WTC11 (cell line): ENCODE results near the gene GSX2. TPM values are rescaled to one million over a fixed set of nuclear protein-coding genes. Genes with fewer than 3 reads are reported as not detected.

Source experiments
- ATAC-seq: fragments of 200-7000 bp; cut with Tn5 transposase; 2 replicates; pipeline ENCODE4 v1.10.0; 2021; ENCODE audit warnings: mild to moderate bottlenecking, moderate library complexity
- CTCF ChIA-PET: fragments of 300-600 bp; sonication (Branson Sonifier 250); formaldehyde crosslinking; loops from one replicate; lab custom pipeline; 2021; ENCODE audit warnings: antibody characterized with exemption; lab: Charles Lee
- POLR2A ChIA-PET: fragments of 350-600 bp; sonication (Branson Sonifier 250); formaldehyde crosslinking; loops from one replicate; lab custom pipeline; 2021; ENCODE audit warnings: antibody characterized with exemption; lab: Charles Lee
- DNase-seq: peaks from one replicate; pipeline ENCODE4 v3.0.0; 2021; ENCODE audit warnings: low spot score
- H3K27ac Mint-ChIP-seq: 2 replicates; pipeline ENCODE4 v1.8.0; 2021; ENCODE audit warnings: mixed read lengths
- H3K27me3 Mint-ChIP-seq: 2 replicates; pipeline ENCODE4 v1.8.0; 2021; ENCODE audit warnings: low read depth, mild to moderate bottlenecking, moderate library complexity, mixed read lengths
- H3K36me3 Mint-ChIP-seq: 2 replicates; pipeline ENCODE4 v1.8.0; 2021; ENCODE audit warnings: mixed read lengths
- H3K4me1 Mint-ChIP-seq: 2 replicates; pipeline ENCODE4 v1.8.0; 2022; ENCODE audit warnings: mixed read lengths
- H3K4me3 Mint-ChIP-seq: 2 replicates; pipeline ENCODE4 v1.8.0; 2021; ENCODE audit warnings: mild to moderate bottlenecking, moderate library complexity, mixed read lengths
- H3K9me3 Mint-ChIP-seq: 2 replicates; pipeline ENCODE4 v1.8.0; 2021; ENCODE audit warnings: mixed read lengths
- CBFB ChIP-seq: sonication (generic); formaldehyde crosslinking; IDR thresholded peaks from 2 replicates; pipeline ENCODE4 v1.8.1; 2022; ENCODE audit warnings: mild to moderate bottlenecking, low read depth, missing genetic modification reagents
- ESRRA ChIP-seq: sonication (generic); formaldehyde crosslinking; IDR thresholded peaks from 2 replicates; pipeline ENCODE4 v1.8.1; 2022; ENCODE audit warnings: mild to moderate bottlenecking, missing genetic modification reagents, borderline replicate concordance
- GABPB1 ChIP-seq: sonication (generic); formaldehyde crosslinking; IDR thresholded peaks from 2 replicates; pipeline ENCODE4 v1.8.1; 2023; ENCODE audit warnings: mild to moderate bottlenecking, missing genetic modification reagents
- JAZF1 ChIP-seq: fragments of 250-450 bp; sonication (Bioruptor Pico); IDR thresholded peaks from 2 replicates; pipeline ENCODE4 v1.9.0; 2021; ENCODE audit warnings: moderate library complexity, mild to moderate bottlenecking, inconsistent platforms
- NFE2L1 ChIP-seq: sonication (generic); formaldehyde crosslinking; IDR thresholded peaks from 2 replicates; pipeline ENCODE4 v1.8.1; 2023; ENCODE audit warnings: missing genetic modification reagents
- NFYB ChIP-seq: sonication (generic); formaldehyde crosslinking; conservative IDR thresholded peaks from 2 replicates; pipeline ENCODE4 v1.8.0; 2022; ENCODE audit warnings: low read depth, missing genetic modification reagents
- NR1H2 ChIP-seq: sonication (generic); formaldehyde crosslinking; IDR thresholded peaks from 2 replicates; pipeline ENCODE4 v1.9.0; 2021; ENCODE audit warnings: mild to moderate bottlenecking, moderate library complexity, missing genetic modification reagents
- RORB ChIP-seq: fragments of 250-450 bp; sonication (Bioruptor Pico); IDR thresholded peaks from 2 replicates; pipeline ENCODE4 v1.9.0; 2021; ENCODE audit warnings: mild to moderate bottlenecking
- SMAD4 ChIP-seq: sonication (generic); formaldehyde crosslinking; IDR thresholded peaks from 2 replicates; pipeline ENCODE4 v1.8.0; 2022; ENCODE audit warnings: mild to moderate bottlenecking, missing genetic modification reagents
- TEAD1 ChIP-seq: sonication (generic); formaldehyde crosslinking; IDR thresholded peaks from 2 replicates; pipeline ENCODE4 v1.8.0; 2022; ENCODE audit warnings: mild to moderate bottlenecking, missing genetic modification reagents
- TEAD4 ChIP-seq: sonication (generic); formaldehyde crosslinking; IDR thresholded peaks from 2 replicates; pipeline ENCODE4 v1.8.0; 2022; ENCODE audit warnings: mild to moderate bottlenecking, missing genetic modification reagents
- ZBTB21 ChIP-seq: sonication (generic); formaldehyde crosslinking; IDR thresholded peaks from 2 replicates; pipeline ENCODE4 v1.8.1; 2023; ENCODE audit warnings: mild to moderate bottlenecking, missing genetic modification reagents, borderline replicate concordance
- ZNF138 ChIP-seq: sonication (generic); formaldehyde crosslinking; conservative IDR thresholded peaks from 2 replicates; pipeline ENCODE4 v1.8.1; 2022; ENCODE audit warnings: mild to moderate bottlenecking, moderate library complexity, missing genetic modification reagents
- ZNF219 ChIP-seq: sonication (generic); formaldehyde crosslinking; IDR thresholded peaks from 2 replicates; pipeline ENCODE4 v1.8.0; 2023; ENCODE audit warnings: missing genetic modification reagents, mild to moderate bottlenecking, borderline replicate concordance
- total RNA-seq: library from RNA; stranded (reverse); gene quantifications from 3 replicates; pipeline ENCODE4 v1.2.3, GENCODE V29; 2021
- TF ChIP-seq, protein P1 (sequence below): sonication (generic); formaldehyde crosslinking; IDR thresholded peaks from 2 replicates; pipeline ENCODE4 v1.8.1; 2022; ENCODE audit warnings: low read depth, mild to moderate bottlenecking, moderate library complexity, missing genetic modification reagents, borderline replicate concordance
- TF ChIP-seq, protein P2 (sequence below): sonication (generic); formaldehyde crosslinking; IDR thresholded peaks from 2 replicates; pipeline ENCODE4 v1.8.1; 2022; ENCODE audit warnings: mild to moderate bottlenecking, moderate library complexity, missing genetic modification reagents
- TF ChIP-seq, protein P3 (sequence below): sonication (generic); formaldehyde crosslinking; IDR thresholded peaks from 2 replicates; pipeline ENCODE4 v1.8.1; 2022; ENCODE audit warnings: low read depth, missing genetic modification reagents, borderline replicate concordance
- TF ChIP-seq, protein P4 (sequence below): sonication (generic); formaldehyde crosslinking; IDR thresholded peaks from 2 replicates; pipeline ENCODE4 v1.8.0; 2023; ENCODE audit warnings: missing genetic modification reagents
- TF ChIP-seq, protein P5 (sequence below): sonication (generic); formaldehyde crosslinking; IDR thresholded peaks from 2 replicates; pipeline ENCODE4 v1.8.0; 2022; ENCODE audit warnings: mild to moderate bottlenecking, missing genetic modification reagents
- TF ChIP-seq, protein P6 (sequence below): fragments of 250-450 bp; sonication (Bioruptor Pico); IDR thresholded peaks from 2 replicates; pipeline ENCODE4 v1.9.0; 2021; ENCODE audit warnings: mild to moderate bottlenecking, borderline replicate concordance
- TF ChIP-seq, protein P7 (sequence below): fragments of 200-600 bp; IDR thresholded peaks from 2 replicates; pipeline ENCODE4 v1.8.0; 2022; ENCODE audit warnings: antibody characterized with exemption

GSX2 gene
- total RNA-seq, 1 experiment from 2014 or later = not detected

DNA sequence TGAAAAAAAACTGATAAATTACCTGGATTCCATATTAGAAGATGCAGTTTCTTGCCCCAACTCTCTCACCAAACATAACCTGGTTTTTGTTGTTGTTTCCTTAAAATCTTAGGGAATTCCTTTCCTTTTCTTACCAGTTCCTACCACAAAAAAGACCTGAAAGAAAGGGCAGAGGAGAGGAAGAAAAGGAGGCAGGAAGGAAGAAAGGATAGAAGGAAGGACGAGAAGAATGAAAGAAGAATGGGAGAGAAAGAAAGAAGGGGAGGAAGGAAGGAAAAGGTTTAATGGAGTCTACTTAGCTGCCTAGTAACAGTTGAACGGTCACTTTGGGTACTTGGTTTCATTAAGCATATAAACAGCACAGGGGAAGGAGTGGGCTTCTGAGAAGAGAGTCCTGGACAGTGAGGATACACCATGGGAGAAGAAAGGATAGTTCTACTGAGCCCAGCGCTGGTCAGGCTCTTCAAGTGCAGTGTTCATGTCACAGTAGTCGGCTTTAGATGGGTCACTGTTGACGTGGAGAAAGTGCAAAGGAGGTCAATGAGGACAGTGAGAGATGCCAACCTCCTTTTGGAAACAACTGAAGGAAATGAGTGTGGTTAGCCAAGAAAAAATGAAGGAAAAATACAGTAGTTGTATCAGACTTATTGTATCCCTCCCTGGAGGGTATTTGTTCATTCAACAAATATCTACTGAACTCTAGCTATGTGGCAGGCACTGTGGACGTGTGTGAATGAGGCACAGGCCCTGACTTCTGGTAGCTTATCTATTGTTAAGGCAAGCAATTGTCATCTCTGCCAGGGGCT lies 34.5 kb upstream of the GSX2 start:
- H3K27me3 Mint-ChIP-seq = peaks cover 7% of the 10 kb centered on the region; the same call in 1 of the 2 replicates
- H3K4me3 Mint-ChIP-seq = peak overlapping the region; percentile 66
- ChIA-PET POLR2A (no interaction called here), CTCF (no interaction called here)
- no peak overlapping the region; the same call in 1 of the 2 replicates for H3K27ac Mint-ChIP-seq
- no peak for DNase-seq
- no peak for ATAC-seq
- TF ChIP-seq ESRRA (CRISPR knock-in tag) = no peak
- no peak for TF ChIP-seq ZBTB21 (CRISPR knock-in tag)
- TF ChIP-seq TEAD4 = no peak
- TF ChIP-seq, protein P1, sequence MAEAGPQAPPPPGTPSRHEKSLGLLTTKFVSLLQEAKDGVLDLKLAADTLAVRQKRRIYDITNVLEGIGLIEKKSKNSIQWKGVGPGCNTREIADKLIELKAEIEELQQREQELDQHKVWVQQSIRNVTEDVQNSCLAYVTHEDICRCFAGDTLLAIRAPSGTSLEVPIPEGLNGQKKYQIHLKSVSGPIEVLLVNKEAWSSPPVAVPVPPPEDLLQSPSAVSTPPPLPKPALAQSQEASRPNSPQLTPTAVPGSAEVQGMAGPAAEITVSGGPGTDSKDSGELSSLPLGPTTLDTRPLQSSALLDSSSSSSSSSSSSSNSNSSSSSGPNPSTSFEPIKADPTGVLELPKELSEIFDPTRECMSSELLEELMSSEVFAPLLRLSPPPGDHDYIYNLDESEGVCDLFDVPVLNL = no peak
- no peak for TF ChIP-seq RORB (CRISPR knock-in tag)
- TF ChIP-seq, protein P2, sequence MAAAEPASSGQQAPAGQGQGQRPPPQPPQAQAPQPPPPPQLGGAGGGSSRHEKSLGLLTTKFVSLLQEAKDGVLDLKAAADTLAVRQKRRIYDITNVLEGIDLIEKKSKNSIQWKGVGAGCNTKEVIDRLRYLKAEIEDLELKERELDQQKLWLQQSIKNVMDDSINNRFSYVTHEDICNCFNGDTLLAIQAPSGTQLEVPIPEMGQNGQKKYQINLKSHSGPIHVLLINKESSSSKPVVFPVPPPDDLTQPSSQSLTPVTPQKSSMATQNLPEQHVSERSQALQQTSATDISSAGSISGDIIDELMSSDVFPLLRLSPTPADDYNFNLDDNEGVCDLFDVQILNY = no peak
- TF ChIP-seq NFE2L1 (CRISPR knock-in tag) = no peak
- TF ChIP-seq JAZF1 = no peak
- TF ChIP-seq ZNF138 (CRISPR knock-in tag) = no peak
- TF ChIP-seq, protein P3, sequence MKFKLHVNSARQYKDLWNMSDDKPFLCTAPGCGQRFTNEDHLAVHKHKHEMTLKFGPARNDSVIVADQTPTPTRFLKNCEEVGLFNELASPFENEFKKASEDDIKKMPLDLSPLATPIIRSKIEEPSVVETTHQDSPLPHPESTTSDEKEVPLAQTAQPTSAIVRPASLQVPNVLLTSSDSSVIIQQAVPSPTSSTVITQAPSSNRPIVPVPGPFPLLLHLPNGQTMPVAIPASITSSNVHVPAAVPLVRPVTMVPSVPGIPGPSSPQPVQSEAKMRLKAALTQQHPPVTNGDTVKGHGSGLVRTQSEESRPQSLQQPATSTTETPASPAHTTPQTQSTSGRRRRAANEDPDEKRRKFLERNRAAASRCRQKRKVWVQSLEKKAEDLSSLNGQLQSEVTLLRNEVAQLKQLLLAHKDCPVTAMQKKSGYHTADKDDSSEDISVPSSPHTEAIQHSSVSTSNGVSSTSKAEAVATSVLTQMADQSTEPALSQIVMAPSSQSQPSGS (CRISPR knock-in tag) = no peak
- TF ChIP-seq, protein P4, sequence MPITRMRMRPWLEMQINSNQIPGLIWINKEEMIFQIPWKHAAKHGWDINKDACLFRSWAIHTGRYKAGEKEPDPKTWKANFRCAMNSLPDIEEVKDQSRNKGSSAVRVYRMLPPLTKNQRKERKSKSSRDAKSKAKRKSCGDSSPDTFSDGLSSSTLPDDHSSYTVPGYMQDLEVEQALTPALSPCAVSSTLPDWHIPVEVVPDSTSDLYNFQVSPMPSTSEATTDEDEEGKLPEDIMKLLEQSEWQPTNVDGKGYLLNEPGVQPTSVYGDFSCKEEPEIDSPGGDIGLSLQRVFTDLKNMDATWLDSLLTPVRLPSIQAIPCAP (CRISPR knock-in tag) = no peak
- TF ChIP-seq ZNF219 (CRISPR knock-in tag) = no peak
- no peak for TF ChIP-seq GABPB1 (CRISPR knock-in tag)
- TF ChIP-seq SMAD4 = no peak
- no peaks in the 10 kb centered on the region for H3K36me3 Mint-ChIP-seq
- H3K9me3 Mint-ChIP-seq = no peaks in the 10 kb centered on the region
- peaks cover 42% of the 10 kb centered on the region for H3K4me1 Mint-ChIP-seq

DNA sequence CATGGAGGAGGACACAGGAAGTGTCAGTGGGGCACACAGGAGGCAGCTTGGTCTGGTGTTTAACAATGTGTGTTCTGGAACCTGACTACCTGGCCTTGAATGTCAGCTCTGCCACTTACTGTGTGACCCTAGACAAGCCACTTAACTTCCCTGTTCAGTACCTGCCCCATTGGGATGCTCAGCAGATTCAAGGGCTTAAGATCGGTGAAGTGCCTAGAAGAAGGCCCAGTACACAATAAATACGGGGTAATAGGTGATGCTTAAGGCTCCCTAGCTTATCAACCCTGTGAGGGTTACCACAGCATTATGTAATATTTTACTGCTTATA lies 33.9 kb upstream of the GSX2 start:
- ChIA-PET POLR2A (no interaction called here), CTCF (no interaction called here)
- no peaks in the 10 kb centered on the region for H3K9me3 Mint-ChIP-seq
- H3K27me3 Mint-ChIP-seq = peaks cover 7% of the 10 kb centered on the region; the same call in 1 of the 2 replicates
- H3K4me1 Mint-ChIP-seq = peaks cover 38% of the 10 kb centered on the region
- H3K27ac Mint-ChIP-seq = no peak overlapping the region
- no peaks in the 10 kb centered on the region for H3K36me3 Mint-ChIP-seq
- no peak overlapping the region for H3K4me3 Mint-ChIP-seq
- DNase-seq = no peak
- ATAC-seq = no peak
- TF ChIP-seq CBFB (CRISPR knock-in tag) (no peak), NFYB (CRISPR knock-in tag) (no peak), NR1H2 (CRISPR knock-in tag) (no peak), TEAD1 (CRISPR knock-in tag) (no peak)
- TF ChIP-seq, protein P5, sequence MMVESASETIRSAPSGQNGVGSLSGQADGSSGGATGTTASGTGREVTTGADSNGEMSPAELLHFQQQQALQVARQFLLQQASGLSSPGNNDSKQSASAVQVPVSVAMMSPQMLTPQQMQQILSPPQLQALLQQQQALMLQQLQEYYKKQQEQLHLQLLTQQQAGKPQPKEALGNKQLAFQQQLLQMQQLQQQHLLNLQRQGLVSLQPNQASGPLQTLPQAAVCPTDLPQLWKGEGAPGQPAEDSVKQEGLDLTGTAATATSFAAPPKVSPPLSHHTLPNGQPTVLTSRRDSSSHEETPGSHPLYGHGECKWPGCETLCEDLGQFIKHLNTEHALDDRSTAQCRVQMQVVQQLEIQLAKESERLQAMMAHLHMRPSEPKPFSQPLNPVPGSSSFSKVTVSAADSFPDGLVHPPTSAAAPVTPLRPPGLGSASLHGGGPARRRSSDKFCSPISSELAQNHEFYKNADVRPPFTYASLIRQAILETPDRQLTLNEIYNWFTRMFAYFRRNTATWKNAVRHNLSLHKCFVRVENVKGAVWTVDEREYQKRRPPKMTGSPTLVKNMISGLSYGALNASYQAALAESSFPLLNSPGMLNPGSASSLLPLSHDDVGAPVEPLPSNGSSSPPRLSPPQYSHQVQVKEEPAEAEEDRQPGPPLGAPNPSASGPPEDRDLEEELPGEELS (CRISPR knock-in tag) = no peak
- TF ChIP-seq, protein P6, sequence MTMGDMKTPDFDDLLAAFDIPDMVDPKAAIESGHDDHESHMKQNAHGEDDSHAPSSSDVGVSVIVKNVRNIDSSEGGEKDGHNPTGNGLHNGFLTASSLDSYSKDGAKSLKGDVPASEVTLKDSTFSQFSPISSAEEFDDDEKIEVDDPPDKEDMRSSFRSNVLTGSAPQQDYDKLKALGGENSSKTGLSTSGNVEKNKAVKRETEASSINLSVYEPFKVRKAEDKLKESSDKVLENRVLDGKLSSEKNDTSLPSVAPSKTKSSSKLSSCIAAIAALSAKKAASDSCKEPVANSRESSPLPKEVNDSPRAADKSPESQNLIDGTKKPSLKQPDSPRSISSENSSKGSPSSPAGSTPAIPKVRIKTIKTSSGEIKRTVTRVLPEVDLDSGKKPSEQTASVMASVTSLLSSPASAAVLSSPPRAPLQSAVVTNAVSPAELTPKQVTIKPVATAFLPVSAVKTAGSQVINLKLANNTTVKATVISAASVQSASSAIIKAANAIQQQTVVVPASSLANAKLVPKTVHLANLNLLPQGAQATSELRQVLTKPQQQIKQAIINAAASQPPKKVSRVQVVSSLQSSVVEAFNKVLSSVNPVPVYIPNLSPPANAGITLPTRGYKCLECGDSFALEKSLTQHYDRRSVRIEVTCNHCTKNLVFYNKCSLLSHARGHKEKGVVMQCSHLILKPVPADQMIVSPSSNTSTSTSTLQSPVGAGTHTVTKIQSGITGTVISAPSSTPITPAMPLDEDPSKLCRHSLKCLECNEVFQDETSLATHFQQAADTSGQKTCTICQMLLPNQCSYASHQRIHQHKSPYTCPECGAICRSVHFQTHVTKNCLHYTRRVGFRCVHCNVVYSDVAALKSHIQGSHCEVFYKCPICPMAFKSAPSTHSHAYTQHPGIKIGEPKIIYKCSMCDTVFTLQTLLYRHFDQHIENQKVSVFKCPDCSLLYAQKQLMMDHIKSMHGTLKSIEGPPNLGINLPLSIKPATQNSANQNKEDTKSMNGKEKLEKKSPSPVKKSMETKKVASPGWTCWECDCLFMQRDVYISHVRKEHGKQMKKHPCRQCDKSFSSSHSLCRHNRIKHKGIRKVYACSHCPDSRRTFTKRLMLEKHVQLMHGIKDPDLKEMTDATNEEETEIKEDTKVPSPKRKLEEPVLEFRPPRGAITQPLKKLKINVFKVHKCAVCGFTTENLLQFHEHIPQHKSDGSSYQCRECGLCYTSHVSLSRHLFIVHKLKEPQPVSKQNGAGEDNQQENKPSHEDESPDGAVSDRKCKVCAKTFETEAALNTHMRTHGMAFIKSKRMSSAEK (CRISPR knock-in tag) = no peak
- TF ChIP-seq, protein P7, sequence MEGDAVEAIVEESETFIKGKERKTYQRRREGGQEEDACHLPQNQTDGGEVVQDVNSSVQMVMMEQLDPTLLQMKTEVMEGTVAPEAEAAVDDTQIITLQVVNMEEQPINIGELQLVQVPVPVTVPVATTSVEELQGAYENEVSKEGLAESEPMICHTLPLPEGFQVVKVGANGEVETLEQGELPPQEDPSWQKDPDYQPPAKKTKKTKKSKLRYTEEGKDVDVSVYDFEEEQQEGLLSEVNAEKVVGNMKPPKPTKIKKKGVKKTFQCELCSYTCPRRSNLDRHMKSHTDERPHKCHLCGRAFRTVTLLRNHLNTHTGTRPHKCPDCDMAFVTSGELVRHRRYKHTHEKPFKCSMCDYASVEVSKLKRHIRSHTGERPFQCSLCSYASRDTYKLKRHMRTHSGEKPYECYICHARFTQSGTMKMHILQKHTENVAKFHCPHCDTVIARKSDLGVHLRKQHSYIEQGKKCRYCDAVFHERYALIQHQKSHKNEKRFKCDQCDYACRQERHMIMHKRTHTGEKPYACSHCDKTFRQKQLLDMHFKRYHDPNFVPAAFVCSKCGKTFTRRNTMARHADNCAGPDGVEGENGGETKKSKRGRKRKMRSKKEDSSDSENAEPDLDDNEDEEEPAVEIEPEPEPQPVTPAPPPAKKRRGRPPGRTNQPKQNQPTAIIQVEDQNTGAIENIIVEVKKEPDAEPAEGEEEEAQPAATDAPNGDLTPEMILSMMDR = no peak
